Keratinocyte (primary cell): ENCODE data around the gene MN1. TPM values are rescaled to one million over a fixed set of nuclear protein-coding genes. Genes with fewer than 3 reads are reported as not detected.

ENCODE experiments used
- DNase-seq: peaks from one replicate; pipeline ENCODE4 v3.0.0-alpha.2; 2011; ENCODE audit warnings: low read depth, missing footprints, low spot score
- FAIRE-seq: peaks from 2 replicates; lab custom pipeline; 2011; peaks lifted over from hg19 to GRCh38; lab: Jason Lieb, UNC
- H2AFZ ChIP-seq: 2 replicates; pipeline ENCODE4 v1.6.0; 2012; ENCODE audit warnings: low read length, control low read depth, inconsistent platforms; ENCODE audit not compliant: control insufficient read depth
- H3K27ac ChIP-seq: 2 replicates; pipeline ENCODE4 v1.5.1; 2011; ENCODE audit warnings: low read length; ENCODE audit not compliant: control insufficient read depth, insufficient read depth
- H3K27me3 ChIP-seq: 3 replicates; pipeline ENCODE4 v1.6.0; 2011; ENCODE audit warnings: low read length; ENCODE audit not compliant: control insufficient read depth, insufficient read depth; ENCODE audit errors: extremely low read depth
- H3K36me3 ChIP-seq, 2 experiments: 2 replicates in 1 of 2; 3 replicates in 1 of 2; pipeline ENCODE4 v1.5.1; 2011; ENCODE audit warnings: low read length in 2 of 2, mild to moderate bottlenecking in 1 of 2; ENCODE audit not compliant: control insufficient read depth in 2 of 2, insufficient read depth in 2 of 2; ENCODE audit errors: extremely low read depth in 1 of 2
- H3K4me1 ChIP-seq: 3 replicates; pipeline ENCODE4 v1.5.1; 2011; ENCODE audit warnings: low read length; ENCODE audit not compliant: control insufficient read depth, insufficient read depth; ENCODE audit errors: extremely low read depth
- H3K4me2 ChIP-seq: 3 replicates; pipeline ENCODE4 v1.6.0; 2011; ENCODE audit warnings: low read depth, low read length; ENCODE audit not compliant: control insufficient read depth, insufficient read depth; ENCODE audit errors: extremely low read depth
- H3K4me3 ChIP-seq, 3 experiments: fragments of 200-600 bp in 1 of 3; sonication (generic) in 1 of 3; 2 replicates in 2 of 3; 3 replicates in 1 of 3; pipeline ENCODE4 v1.5.1; 2011 to 2016; ENCODE audit warnings: low read length in 3 of 3, mild to moderate bottlenecking in 3 of 3, control low read depth in 2 of 3, inconsistent platforms in 1 of 3, low read depth in 1 of 3, mixed read lengths in 1 of 3, mixed run types in 1 of 3, moderate library complexity in 1 of 3; ENCODE audit not compliant: control insufficient read depth in 2 of 3, insufficient read depth in 2 of 3; ENCODE audit errors: extremely low read depth in 1 of 3
- H3K79me2 ChIP-seq: 2 replicates; pipeline ENCODE4 v1.6.0; 2012; ENCODE audit warnings: low read length; ENCODE audit not compliant: control insufficient read depth, insufficient read depth
- H3K9ac ChIP-seq: 3 replicates; pipeline ENCODE4 v1.6.0; 2011; ENCODE audit warnings: low read length; ENCODE audit not compliant: control insufficient read depth, insufficient read depth; ENCODE audit errors: extremely low read depth
- H3K9me1 ChIP-seq: 3 replicates; pipeline ENCODE4 v1.6.0; 2011; ENCODE audit warnings: low read length; ENCODE audit not compliant: control insufficient read depth, insufficient read depth; ENCODE audit errors: extremely low read depth
- H3K9me3 ChIP-seq: 2 replicates; pipeline ENCODE4 v1.5.1; 2012; ENCODE audit warnings: low read depth, low read length; ENCODE audit not compliant: control insufficient read depth
- H4K20me1 ChIP-seq: 3 replicates; pipeline ENCODE4 v1.6.0; 2011; ENCODE audit warnings: low read length; ENCODE audit not compliant: control insufficient read depth, insufficient read depth; ENCODE audit errors: extremely low read depth
- CTCF ChIP-seq, 3 experiments: IDR thresholded peaks in 1 of 3; conservative IDR thresholded peaks in 1 of 3; optimal IDR thresholded peaks in 1 of 3; 2 replicates in 2 of 3; 3 replicates in 1 of 3; pipeline versions ENCODE3 to v1.5.1; 2011; ENCODE audit warnings: low read length in 3 of 3, mild to moderate bottlenecking in 3 of 3, moderate library complexity in 2 of 3, control low read depth in 1 of 3, inconsistent platforms in 1 of 3; ENCODE audit not compliant: insufficient read depth in 2 of 3; ENCODE audit errors: extremely low read depth in 1 of 3
- EZH2 ChIP-seq: IDR thresholded peaks from one replicate; pipeline ENCODE4 v1.6.1; 2012; ENCODE audit warnings: inconsistent platforms, mild to moderate bottlenecking, low read length, moderate library complexity
- dilution Hi-C: fragments of 300-500 bp; cut with MboI; formaldehyde crosslinking; loops from one replicate; pipeline ENCODE4 v1.7.0; 2020; ENCODE audit warnings: low sequenced_read_pairs; ENCODE audit not compliant: extremely low pct_ligation_motif_present
- polyA plus RNA-seq, 5 experiments: library from polyadenylated mRNA; depleted of rRNA in 3 of 5; stranded (reverse) in 3 of 5; stranded (forward) in 1 of 5; unstranded in 1 of 5; fragments of >200 nt; gene quantifications; 1 replicate in 1 of 5; 2 replicates in 3 of 5; 3 replicates in 1 of 5; pipeline versions ENCODE4 v1.2.1 to v1.2.3, GENCODE V29; 2011 to 2012; ENCODE audit warnings: missing spikeins in 2 of 5, low read depth in 1 of 5, low replicate concordance in 1 of 5

MN1 gene
- polyA plus RNA-seq, 1 donor (not counting 4 experiments of a cell fraction or from before 2014, with no cell fraction given): 2.2 TPM

- TF ChIP-seq CTCF (optimal IDR thresholded peaks at IDR 0.05 in 1 of 3, IDR thresholded peaks at IDR 0.05 in 1 of 3, conservative IDR thresholded peaks at IDR 0.05 in 1 of 3; ENCODE audit: extremely low read depth in 1 of 3, insufficient read depth in 2 of 3, low read length in 3 of 3): no peak
- TF ChIP-seq EZH2: no peak
- no peaks in the 10 kb centered on the region for H3K4me1 ChIP-seq
- no peak overlapping the region for H3K27ac ChIP-seq
- FAIRE-seq (no peak), DNase-seq (no peak)
- H3K9me3 ChIP-seq: no peaks in the 10 kb centered on the region
- no peaks in the 10 kb centered on the region for H3K79me2 ChIP-seq
- no peaks in the 10 kb centered on the region for H4K20me1 ChIP-seq
- H3K9ac ChIP-seq: no peak overlapping the region
- peaks cover 10% of the 10 kb centered on the region in 2 experiments for H3K36me3 ChIP-seq
- dilution Hi-C loops: no loop called here
- H3K4me3 ChIP-seq: no peak overlapping the region
- H2AFZ ChIP-seq: no peak overlapping the region
- no peak overlapping the region for H3K4me2 ChIP-seq
- H3K9me1 ChIP-seq: no peaks in the 10 kb centered on the region
- H3K27me3 ChIP-seq: no peaks in the 10 kb centered on the region
Observed at GRCh38 chr22:27843441-27843840, 41.9 kb upstream of the MN1 start.

- Histone ChIP-seq H3K9me1 (no peaks in the 10 kb centered on the region), H3K4me2 (no peak overlapping the region), H3K79me2 (no peaks in the 10 kb centered on the region), H3K4me1 (no peaks in the 10 kb centered on the region), H4K20me1 (no peaks in the 10 kb centered on the region), H3K4me3 (no peak overlapping the region), H3K27me3 (no peaks in the 10 kb centered on the region), H3K27ac (no peak overlapping the region), H2AFZ (no peak overlapping the region), H3K9ac (no peak overlapping the region), H3K9me3 (no peaks in the 10 kb centered on the region), H3K36me3 (peaks cover 5 to 10% of the 10 kb centered on the region in 2 experiments)
- DNase-seq (no peak), FAIRE-seq (no peak)
- TF ChIP-seq EZH2: no peak
- dilution Hi-C loops: no loop called here
Observed at GRCh38 chr22:27842669-27843431, 41.3 kb upstream of the MN1 start.
